ENCODE results near the gene ITPRIP.

The ITPRIP gene

GRCh38 chr10:104368381-104368780 lies 30.1 kb upstream of the ITPRIP start:
- no peak overlapping the region for H3K4me3 ChIP-seq (ENCODE audit: low read depth, low read length)
- TF ChIP-seq CTCF (conservative IDR thresholded peaks at IDR 0.05; ENCODE audit: low read depth, low read length), result no peak
- no peak for DNase-seq (ENCODE audit: low read depth)

GRCh38 chr10:104367904-104368303 lies 29.6 kb upstream of the ITPRIP start:
- H3K4me3 ChIP-seq (ENCODE audit: low read depth, low read length), result no peak overlapping the region
- TF ChIP-seq CTCF (conservative IDR thresholded peaks at IDR 0.05; ENCODE audit: low read depth, low read length), result no peak
- no peak for DNase-seq (ENCODE audit: low read depth)

GRCh38 chr10:104359811-104360210 lies 21.5 kb upstream of the ITPRIP start:
- no peak overlapping the region for H3K4me3 ChIP-seq (ENCODE audit: low read depth, low read length)
- no peak for DNase-seq (ENCODE audit: low read depth)
- TF ChIP-seq CTCF (conservative IDR thresholded peaks at IDR 0.05; ENCODE audit: low read depth, low read length), result no peak

GRCh38 chr10:104353325-104354048 lies 15.2 kb upstream of the ITPRIP start, which contains the start of gene CFAP58:
Gene CFAP58 (plus strand): TSS chr10:104353833. CDS start chr10:104353898, 65 bp downstream.
- peak within 1 kb of the TSS; percentile 59 for H3K4me3 ChIP-seq (ENCODE audit: low read depth, low read length)
- TF ChIP-seq CTCF (conservative IDR thresholded peaks at IDR 0.05; ENCODE audit: low read depth, low read length), result peak; percentile 77
- DNase-seq (ENCODE audit: low read depth), result peak; percentile 94

- no peak overlapping the region for H3K4me3 ChIP-seq (ENCODE audit: low read depth, low read length)
- no peak for TF ChIP-seq CTCF (conservative IDR thresholded peaks at IDR 0.05; ENCODE audit: low read depth, low read length)
- no peak for DNase-seq (ENCODE audit: low read depth)
Observed at GRCh38 chr10:104351919-104352318, 13.7 kb upstream of the ITPRIP start.

GRCh38 chr10:104351061-104351702 lies 12.9 kb upstream of the ITPRIP start:
- TF ChIP-seq CTCF (conservative IDR thresholded peaks at IDR 0.05; ENCODE audit: low read depth, low read length), result no peak
- H3K4me3 ChIP-seq (ENCODE audit: low read depth, low read length), result no peak overlapping the region
- peak; percentile 39 for DNase-seq (ENCODE audit: low read depth)
